ENCODE measurements around the gene NBPF3.
"Not testable (repeated sequence)": the region's sequence is repeated elsewhere in the genome, so short reads cannot be mapped to it uniquely, and the experiment has no call there.

The NBPF3 gene

GRCh38 chr1:21439721-21440629 is at the start of gene NBPF3:
Gene NBPF3, plus strand, starts transcription at chr1:21440137. Its CDS starts 4,950 bp downstream, at chr1:21445087.
- peak; percentile 73 for DNase-seq

- DNase-seq = no peak
Measured at GRCh38 chr1:21391497-21391896, 48.4 kb upstream of the NBPF3 start.

DNA sequence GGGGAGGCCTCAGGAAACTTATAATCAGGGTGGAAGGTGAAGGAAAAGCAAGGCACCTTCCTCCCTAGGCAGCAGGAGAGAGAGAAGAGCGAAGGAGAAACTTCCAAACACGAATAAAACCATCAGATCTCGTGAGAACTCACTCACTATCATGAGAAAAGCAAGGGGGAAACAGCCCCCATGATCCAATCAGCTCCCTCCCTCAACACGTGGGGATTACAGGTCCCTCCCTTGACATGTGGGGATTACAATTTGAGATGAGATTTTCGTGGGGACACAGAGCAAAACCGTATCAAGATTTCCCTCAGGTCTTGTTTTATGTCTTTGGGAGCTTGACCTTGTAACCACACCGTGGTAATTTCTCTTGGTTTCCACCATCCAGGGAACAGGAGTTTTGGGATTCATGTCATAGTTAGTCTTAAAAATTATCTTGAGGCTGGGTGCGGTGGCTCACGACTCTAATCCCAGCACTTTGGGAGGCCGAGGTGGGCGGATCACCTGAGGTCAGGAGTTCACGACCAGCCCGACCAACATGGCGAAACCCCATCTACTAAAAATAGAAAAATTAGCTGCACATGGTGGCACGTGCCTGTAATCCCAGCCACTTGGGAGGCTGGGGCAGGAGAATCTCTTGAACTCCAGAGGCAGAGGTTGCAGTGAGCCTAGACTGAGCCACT is 47.2 kb upstream of the NBPF3 start:
- DNase-seq = no peak

- no peak for DNase-seq
Measured at GRCh38 chr1:21396516-21396915, 43.4 kb upstream of the NBPF3 start.

GRCh38 chr1:21397813-21398188 is 42.1 kb upstream of the NBPF3 start:
- peak; percentile 31 for DNase-seq

- not testable (repeated sequence) for DNase-seq
Measured at GRCh38 chr1:21401726-21402346, 38.1 kb upstream of the NBPF3 start.

DNA sequence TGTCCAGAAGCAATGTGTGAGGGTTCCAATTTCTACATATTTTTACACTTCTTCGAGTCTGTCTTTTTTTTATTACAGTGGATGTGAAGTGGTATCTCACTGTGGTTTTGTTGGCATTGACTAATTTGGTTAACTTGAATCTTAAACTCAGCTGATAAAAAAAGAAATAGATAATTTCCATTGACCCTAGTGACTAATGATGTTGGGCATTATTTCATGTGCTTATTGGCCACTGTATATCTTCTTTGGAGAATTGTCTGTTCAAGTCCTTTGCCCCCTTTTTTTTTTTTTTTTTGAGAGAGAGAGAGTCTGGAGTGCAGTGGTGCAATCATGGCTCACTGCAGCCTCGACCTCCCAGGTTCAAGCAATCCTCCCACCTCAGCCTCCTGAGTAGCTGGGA is 33.3 kb upstream of the NBPF3 start:
- DNase-seq = no peak

- not testable (repeated sequence) for DNase-seq
Measured at GRCh38 chr1:21409897-21410296, 30.0 kb upstream of the NBPF3 start.

GRCh38 chr1:21414015-21414414 is 25.9 kb upstream of the NBPF3 start:
- DNase-seq = no peak

DNA sequence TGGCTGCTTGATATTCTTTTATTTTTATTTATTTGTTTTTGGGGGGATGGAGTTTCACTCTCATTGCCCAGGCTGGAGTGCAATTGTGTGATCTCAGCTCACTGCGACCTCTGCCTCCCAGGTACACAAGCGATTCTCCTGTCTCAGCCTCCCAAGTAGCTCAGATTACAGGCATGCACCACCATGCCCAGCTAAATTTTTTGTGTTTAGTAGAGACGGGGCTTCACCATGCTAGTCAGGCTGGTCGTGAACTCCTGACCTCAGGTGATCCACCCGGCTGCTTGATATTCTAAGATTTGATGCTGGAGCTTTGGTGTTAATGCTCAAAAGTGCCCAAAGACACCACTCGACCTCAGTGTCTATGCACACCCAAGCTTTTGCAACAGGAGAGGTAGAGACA is 19.6 kb upstream of the NBPF3 start:
- not testable (repeated sequence) for DNase-seq

DNA sequence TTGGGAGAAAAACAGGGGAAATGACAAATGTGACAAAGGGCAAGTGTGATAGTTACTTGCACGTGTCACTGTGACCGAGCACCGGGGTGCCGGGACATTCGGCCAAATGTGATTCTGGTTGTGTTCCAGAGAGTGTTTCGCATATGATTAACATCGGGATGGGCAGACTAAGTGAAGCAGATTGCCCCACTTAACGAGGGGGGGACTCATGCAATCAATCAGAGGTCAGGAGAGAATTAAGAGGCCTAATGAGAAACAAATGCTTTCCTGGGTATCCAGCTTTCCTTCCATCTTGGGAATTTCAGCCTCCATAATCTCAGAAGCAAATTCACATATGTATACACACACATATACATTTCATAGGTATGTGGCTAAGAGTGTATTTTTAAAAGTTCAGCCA is 18.6 kb upstream of the NBPF3 start:
- not testable (repeated sequence) for DNase-seq

GRCh38 chr1:21427798-21428480 is 12.0 kb upstream of the NBPF3 start:
- DNase-seq = not testable (repeated sequence)

DNA sequence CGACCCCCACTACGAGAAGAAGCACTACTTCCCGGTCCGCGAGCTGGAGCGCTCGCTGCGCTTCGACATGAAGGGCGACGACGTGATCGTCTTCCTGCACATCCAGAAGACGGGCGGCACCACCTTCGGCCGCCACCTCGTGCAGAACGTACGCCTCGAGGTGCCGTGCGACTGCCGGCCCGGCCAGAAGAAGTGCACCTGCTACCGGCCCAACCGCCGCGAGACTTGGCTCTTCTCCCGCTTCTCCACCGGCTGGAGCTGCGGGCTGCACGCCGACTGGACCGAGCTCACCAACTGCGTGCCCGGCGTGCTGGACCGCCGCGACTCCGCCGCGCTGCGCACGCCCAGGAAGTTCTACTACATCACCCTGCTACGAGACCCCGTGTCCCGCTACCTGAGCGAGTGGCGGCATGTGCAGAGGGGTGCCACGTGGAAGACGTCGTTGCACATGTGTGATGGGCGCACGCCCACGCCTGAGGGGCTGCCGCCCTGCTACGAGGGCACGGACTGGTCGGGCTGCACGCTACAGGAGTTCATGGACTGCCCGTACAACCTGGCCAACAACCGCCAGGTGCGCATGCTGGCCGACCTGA is 11.4 kb upstream of the NBPF3 start:
- not testable (repeated sequence) for DNase-seq

DNA sequence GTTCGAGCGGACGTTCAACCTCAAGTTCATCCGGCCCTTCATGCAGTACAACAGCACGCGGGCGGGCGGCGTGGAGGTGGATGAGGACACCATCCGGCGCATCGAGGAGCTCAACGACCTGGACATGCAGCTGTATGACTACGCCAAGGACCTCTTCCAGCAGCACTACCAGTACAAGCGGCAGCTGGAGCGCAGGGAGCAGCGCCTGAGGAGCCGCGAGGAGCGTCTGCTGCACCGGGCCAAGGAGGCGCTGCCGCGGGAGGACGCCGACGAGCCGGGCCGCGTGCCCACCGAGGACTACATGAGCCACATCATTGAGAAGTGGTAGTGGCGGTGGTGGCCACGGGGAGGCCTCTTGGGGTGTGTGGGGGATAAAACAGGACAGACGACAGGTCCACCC is 10.7 kb upstream of the NBPF3 start:
- not testable (repeated sequence) for DNase-seq

DNA sequence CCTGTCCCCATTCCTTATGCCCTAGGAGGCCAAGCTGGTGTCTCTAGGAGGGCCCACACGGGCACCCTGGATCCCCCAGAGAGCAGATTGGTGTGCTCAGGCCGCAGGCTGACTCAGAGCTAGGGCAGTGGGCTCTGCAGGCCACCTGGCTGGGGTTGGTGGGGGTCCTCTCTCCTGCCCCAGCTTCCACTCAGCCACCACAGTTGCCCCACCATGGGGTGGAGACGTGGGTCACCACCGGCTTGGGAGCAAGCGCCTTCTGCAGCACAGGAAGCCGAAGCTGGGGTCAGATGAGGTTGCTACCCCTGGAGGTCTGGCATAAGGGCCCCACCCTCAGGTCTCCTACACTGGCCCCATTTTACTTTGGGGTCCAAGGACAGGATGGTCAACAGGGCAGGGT is 9.1 kb upstream of the NBPF3 start:
- not testable (repeated sequence) for DNase-seq

GRCh38 chr1:21434394-21434793 is 5.5 kb upstream of the NBPF3 start:
- DNase-seq = no peak

DNA sequence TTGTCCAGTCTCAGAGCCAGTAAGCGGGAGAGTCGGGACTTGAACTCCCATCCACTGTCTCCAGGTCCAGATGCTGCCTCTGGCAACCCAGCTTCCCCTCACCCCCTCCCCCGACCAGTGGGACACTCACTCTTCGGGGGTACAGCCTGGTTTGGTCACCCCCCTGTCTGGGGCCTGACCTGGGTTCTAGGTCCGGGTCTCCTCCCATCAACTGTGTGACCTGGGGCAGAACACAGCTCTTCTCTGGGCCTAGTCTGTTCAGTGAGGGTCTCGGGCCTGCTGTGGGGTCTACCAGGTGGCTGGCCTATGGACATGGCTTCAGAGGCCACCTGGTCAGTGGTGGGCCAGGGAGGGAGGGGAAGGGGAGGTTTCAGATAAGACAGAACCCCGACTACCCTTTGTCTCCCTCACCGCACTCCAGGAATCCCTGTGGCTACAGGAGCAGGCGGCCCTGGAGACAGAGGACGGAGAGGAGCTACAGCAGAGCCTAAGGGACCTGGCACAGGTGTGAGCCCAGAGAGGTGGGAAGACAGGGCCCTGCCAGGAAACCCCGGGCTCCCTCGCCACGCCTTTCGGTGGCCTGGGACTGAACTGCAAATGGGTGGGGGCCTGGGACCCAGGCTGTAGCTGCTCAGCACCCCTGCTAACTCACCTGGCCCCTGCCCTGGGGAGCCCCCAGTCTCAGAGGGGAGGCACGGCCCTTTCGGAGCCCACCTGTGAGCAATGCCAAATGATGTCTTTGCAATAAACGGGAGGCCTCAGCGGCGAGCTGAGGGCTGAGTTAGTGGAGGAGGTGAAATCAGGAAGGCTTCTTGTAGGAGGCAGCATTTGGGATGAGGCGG is 4.1 kb upstream of the NBPF3 start:
- no peak for DNase-seq

DNA sequence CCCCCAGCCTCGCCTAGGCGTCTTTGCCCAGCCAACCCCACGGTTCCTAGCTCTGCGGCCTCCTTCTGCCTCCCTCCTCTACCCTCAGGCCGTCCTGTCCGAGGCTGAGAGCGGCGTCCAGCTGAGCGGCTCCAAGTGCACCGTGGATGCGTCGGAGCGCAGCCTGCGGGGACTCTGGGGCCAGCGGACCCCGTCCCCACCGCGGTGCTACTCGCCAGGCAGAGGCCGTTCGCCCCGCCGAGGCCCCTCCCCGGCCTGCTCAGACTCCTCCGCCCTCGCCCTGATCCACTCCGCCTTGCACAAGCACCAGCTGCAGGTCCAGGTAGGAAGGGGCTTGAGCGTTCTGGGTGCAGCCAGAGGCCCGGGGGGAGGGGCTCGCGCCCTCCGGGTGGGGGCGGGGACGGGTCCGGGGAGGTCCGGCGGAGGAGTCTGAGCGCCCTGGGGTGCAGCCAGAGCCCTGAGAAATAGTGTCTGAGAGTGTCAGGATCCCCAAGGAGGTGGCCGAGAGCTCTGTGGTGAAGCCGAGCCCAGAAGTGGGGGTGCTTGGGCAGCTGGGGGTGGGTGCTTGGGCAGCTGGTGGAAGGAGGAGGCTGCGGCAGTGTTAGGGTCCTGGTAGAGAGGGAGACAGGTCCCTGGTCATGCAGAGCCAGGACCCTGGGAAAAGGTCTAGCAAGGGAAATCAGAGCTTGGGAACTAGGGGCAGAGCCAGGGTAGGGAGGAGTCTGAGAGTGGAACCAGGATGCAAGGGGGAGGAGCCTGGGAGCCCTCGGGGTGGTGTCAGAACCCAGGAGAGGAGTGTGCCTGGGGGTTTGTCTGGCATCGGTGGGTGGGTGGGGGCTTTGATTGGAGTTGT is 3.2 kb upstream of the NBPF3 start:
- no peak for DNase-seq

- DNase-seq = no peak
Measured at GRCh38 chr1:21437341-21437640, 2.6 kb upstream of the NBPF3 start.

DNA sequence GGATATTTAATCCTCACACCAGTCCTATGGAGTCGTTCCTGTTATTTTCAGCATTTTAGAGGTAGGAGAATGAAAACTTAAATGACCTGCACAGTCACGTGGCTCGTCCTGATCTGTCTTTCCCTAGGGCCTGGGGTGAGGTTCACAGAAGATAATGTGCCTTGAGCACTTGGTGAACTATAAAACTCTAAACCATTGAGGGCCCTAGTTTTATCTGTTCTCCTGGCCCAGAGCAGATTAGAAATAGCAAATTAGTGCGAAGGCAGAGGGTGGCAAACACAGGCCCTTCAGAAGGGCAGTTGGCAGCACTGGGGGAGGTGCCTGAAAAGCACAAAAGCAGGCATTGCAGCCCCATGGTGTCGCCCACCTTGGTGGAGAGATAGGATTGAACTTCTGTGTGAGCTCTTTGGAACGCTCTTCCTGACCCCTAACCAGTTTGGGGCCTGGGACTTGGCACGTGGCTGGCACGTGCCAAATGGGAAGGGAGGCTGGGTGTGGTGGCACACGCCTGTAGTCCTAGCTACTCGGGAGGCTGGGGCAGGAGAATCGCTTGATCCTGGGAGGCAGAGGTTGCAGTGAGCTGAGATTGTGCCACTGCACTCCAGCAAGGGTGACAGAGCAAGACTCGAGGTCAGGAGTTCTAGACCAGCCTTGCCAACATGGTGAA is 1.2 kb upstream of the NBPF3 start:
- DNase-seq = not testable (repeated sequence)

Data from activated CD4-positive, CD25-positive, alpha-beta regulatory T cell treated with anti-CD3 and anti-CD28 coated beads, Interleukin-2, amount 50 U/mL, for 72 hours (primary cell).